Upper lobe of left lung (tissue), 6 donors: ENCODE results near the gene COBL. TPM values are rescaled to one million over a fixed set of nuclear protein-coding genes. Genes with fewer than 3 reads are reported as not detected.

ENCODE experiments used
- ATAC-seq, 2 donors: fragments of 200-7000 bp; cut with Tn5 transposase; one replicate each; pipeline ENCODE4 v1.9.1; 2022; ENCODE audit warnings: mild to moderate bottlenecking in 2 of 2, moderate library complexity in 2 of 2; ENCODE audit not compliant: low FRiP score in 2 of 2
- DNase-seq, 2 donors: peaks; one replicate each; pipeline ENCODE4 v3.0.0-alpha.2; 2019 to 2020
- H3K27ac ChIP-seq, 4 donors: fragments of 200-600 bp; sonication (generic); one replicate each; pipeline ENCODE4 v1.5.1; 2016 to 2019
- H3K27me3 ChIP-seq, 4 donors: fragments of 200-600 bp; sonication (generic); one replicate each; pipeline ENCODE4 v1.5.1; 2017 to 2019
- H3K36me3 ChIP-seq, 4 donors: fragments of 200-600 bp; sonication (generic); one replicate each; pipeline ENCODE4 v1.5.1; 2016 to 2019
- H3K4me1 ChIP-seq, 4 donors: fragments of 200-600 bp; sonication (generic); one replicate each; pipeline ENCODE4 v1.5.1; 2018 to 2019
- H3K4me3 ChIP-seq, 4 donors: fragments of 200-600 bp; sonication (generic); one replicate each; pipeline ENCODE4 v1.5.1; 2017 to 2019; ENCODE audit warnings: mild to moderate bottlenecking in 2 of 4, moderate library complexity in 1 of 4
- H3K9me3 ChIP-seq, 4 donors: fragments of 200-600 bp; sonication (generic); one replicate each; pipeline ENCODE4 v1.5.1; 2018 to 2019
- CTCF ChIP-seq, 6 experiments: fragments of 450-650 bp in 4 of 6; fragments of 200-600 bp in 2 of 6; sonication (generic) in 2 of 6; IDR thresholded peaks; one replicate each; pipeline ENCODE4 v1.5.1; 2016 to 2019; ENCODE audit warnings: antibody characterized with exemption in 6 of 6
- EP300 ChIP-seq, 4 donors: sonication (generic); formaldehyde crosslinking; IDR thresholded peaks; one replicate each; pipeline ENCODE4 v1.5.1; 2017; ENCODE audit warnings: antibody characterized with exemption in 4 of 4, control low read depth in 2 of 4
- POLR2A ChIP-seq, 4 donors: fragments of 450-650 bp; IDR thresholded peaks; one replicate each; pipeline ENCODE4 v1.5.1; 2016 to 2017; ENCODE audit warnings: antibody characterized with exemption in 4 of 4, mild to moderate bottlenecking in 2 of 4
- POLR2AphosphoS5 ChIP-seq, 2 donors: sonication (generic); formaldehyde crosslinking; IDR thresholded peaks; one replicate each; pipeline ENCODE4 v1.5.1; 2017; ENCODE audit warnings: antibody characterized with exemption in 2 of 2
- WGBS, 2 donors: methylation state at CpG; one replicate each; pipeline ENCODE4 v1.1.5; 2017 to 2018; 5-methylcytosine and 5-hydroxymethylcytosine counted together
- total RNA-seq, 6 donors: library from RNA; depleted of rRNA in 4 of 6; stranded (reverse); fragments of >200 nt in 4 of 6; gene quantifications; one replicate each; pipeline versions ENCODE4 v1.1.0 to v1.2.1, GENCODE V29; 2016 to 2021
- donor health status: DM: no; HTN: no; CAD: no; lungs with moderate emphysema.
- donor health status: DM: no; HTN: yes; CAD: no; lungs with severe emphysema.

Gene COBL
- total RNA-seq, 6 donors from 2014 or later, result 27.0 to 54.7 (median 36.8) TPM

- TF ChIP-seq EP300 (IDR thresholded peaks at IDR 0.05), result no peak
- no peak for TF ChIP-seq CTCF (IDR thresholded peaks at IDR 0.05)
- no peak for TF ChIP-seq POLR2A (IDR thresholded peaks at IDR 0.05)
- TF ChIP-seq POLR2AphosphoS5 (IDR thresholded peaks at IDR 0.05), result no peak
- ATAC-seq (no peak), DNase-seq (no peak)
- H3K4me3 ChIP-seq, result no peak overlapping the region
- H3K27me3 ChIP-seq, result no peaks in the 10 kb centered on the region
- WGBS, 2 donors, result 95 to 98% methylated on average over 2 of the region's 2 CpGs
- no peaks in the 10 kb centered on the region for H3K9me3 ChIP-seq
- H3K4me1 ChIP-seq, result peaks cover 0 to 27% (median 17%) of the 10 kb centered on the region in 4 donors
- H3K27ac ChIP-seq, result no peak overlapping the region
- H3K36me3 ChIP-seq, result no peaks in the 10 kb centered on the region
Observed at GRCh38 chr7:51072281-51072680, 244.3 kb downstream of the COBL start.

DNA sequence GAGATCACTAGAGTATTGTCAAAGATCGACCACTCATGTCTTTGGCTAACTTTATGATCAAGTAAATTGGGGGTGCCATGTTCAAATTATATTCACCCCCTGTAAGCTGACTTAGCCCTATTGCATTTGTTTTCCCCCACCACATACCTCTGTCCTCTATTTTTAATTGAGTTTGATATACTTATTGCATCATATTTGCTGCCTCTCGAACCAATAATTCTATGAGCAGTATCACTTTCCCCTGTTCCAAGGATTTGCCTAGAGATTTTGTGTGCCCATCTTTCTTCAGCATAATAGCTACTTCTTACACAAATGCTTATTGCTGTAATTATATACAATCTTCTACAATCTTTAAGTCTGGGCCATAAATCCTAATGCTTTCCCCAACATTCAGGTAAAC, 245.2 kb downstream of the COBL start:
- Histone ChIP-seq H3K27ac (no peak overlapping the region), H3K4me3 (no peak overlapping the region), H3K36me3 (no peaks in the 10 kb centered on the region), H3K4me1 (peaks cover 0 to 27% (median 17%) of the 10 kb centered on the region in 4 donors), H3K9me3 (no peaks in the 10 kb centered on the region), H3K27me3 (no peaks in the 10 kb centered on the region)
- DNase-seq (no peak), ATAC-seq (no peak)
- WGBS, 2 donors, result 90% methylated on average over 2 of the region's 2 CpGs
- TF ChIP-seq CTCF (IDR thresholded peaks at IDR 0.05), result no peak
- no peak for TF ChIP-seq EP300 (IDR thresholded peaks at IDR 0.05)
- TF ChIP-seq POLR2AphosphoS5 (IDR thresholded peaks at IDR 0.05), result no peak
- no peak for TF ChIP-seq POLR2A (IDR thresholded peaks at IDR 0.05)

GRCh38 chr7:51070151-51070550, 246.5 kb downstream of the COBL start:
- WGBS, 2 donors, result 28 to 34% methylated on average over 3 of the region's 3 CpGs
- ATAC-seq, result no peak
- no peak for TF ChIP-seq CTCF (IDR thresholded peaks at IDR 0.05)
- no peak for TF ChIP-seq EP300 (IDR thresholded peaks at IDR 0.05)
- TF ChIP-seq POLR2AphosphoS5 (IDR thresholded peaks at IDR 0.05), result no peak
- TF ChIP-seq POLR2A (IDR thresholded peaks at IDR 0.05), result no peak
- no peak for DNase-seq
- H3K27ac ChIP-seq, result peak overlapping the region in 1 of 4 donors; percentile 6
- H3K27me3 ChIP-seq, result no peaks in the 10 kb centered on the region
- peaks cover 0 to 27% (median 17%) of the 10 kb centered on the region in 4 donors for H3K4me1 ChIP-seq
- H3K9me3 ChIP-seq, result no peaks in the 10 kb centered on the region
- no peaks in the 10 kb centered on the region for H3K36me3 ChIP-seq
- H3K4me3 ChIP-seq, result no peak overlapping the region

DNA sequence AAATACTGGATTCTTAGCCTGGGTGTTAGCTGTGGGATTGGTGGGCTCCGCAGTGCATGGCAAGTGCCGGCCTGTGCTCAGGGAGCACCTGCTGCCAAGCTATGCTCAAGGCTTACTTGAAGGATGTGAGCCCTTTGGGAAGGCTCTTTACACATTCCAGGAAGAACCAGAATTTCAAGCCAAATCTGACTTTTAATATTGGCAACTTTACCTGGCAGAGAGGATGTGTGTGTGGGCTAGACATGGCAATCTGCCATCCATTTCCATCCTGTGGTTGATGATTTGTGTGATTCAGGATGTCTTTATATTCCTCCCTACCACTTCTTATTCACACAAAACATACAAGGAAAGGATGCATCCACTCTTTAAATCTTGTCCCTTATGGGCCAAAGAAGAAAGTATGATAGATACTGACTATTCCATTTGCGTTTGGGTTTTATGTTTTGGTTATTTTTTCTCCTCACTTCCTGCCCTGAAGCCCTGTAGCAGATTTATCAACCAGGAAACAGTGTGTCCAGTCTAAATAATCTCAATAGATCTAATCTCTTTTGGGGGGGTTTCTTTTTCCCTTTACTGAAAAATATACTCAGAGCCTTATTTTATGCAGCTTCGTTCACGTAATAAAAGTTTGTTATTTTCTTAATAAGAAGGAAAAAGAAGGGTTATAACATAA, 247.1 kb downstream of the COBL start:
- H3K4me3 ChIP-seq, result no peak overlapping the region
- peak overlapping the region in 1 of 4 donors; percentile 6 for H3K27ac ChIP-seq
- H3K9me3 ChIP-seq, result no peaks in the 10 kb centered on the region
- H3K27me3 ChIP-seq, result no peaks in the 10 kb centered on the region
- no peak for DNase-seq
- TF ChIP-seq POLR2AphosphoS5 (IDR thresholded peaks at IDR 0.05) (peak in 1 of 2 donors; percentile 30), CTCF (IDR thresholded peaks at IDR 0.05) (no peak)
- H3K36me3 ChIP-seq, result no peaks in the 10 kb centered on the region
- WGBS, 2 donors, result 42 to 43% methylated on average over 5 of the region's 5 CpGs
- H3K4me1 ChIP-seq, result peaks cover 0 to 27% (median 17%) of the 10 kb centered on the region in 4 donors
- ATAC-seq, result no peak

- DNase-seq, result no peak
- ATAC-seq, result no peak
- Histone ChIP-seq H3K36me3 (no peaks in the 10 kb centered on the region), H3K9me3 (no peaks in the 10 kb centered on the region), H3K27me3 (no peaks in the 10 kb centered on the region), H3K4me1 (peaks cover 0 to 27% (median 17%) of the 10 kb centered on the region in 4 donors), H3K4me3 (no peak overlapping the region), H3K27ac (no peak overlapping the region)
- TF ChIP-seq POLR2AphosphoS5 (IDR thresholded peaks at IDR 0.05), result no peak
- no peak for TF ChIP-seq CTCF (IDR thresholded peaks at IDR 0.05)
- no peak for TF ChIP-seq EP300 (IDR thresholded peaks at IDR 0.05)
- no peak for TF ChIP-seq POLR2A (IDR thresholded peaks at IDR 0.05)
- WGBS, 2 donors, result 76 to 83% methylated on average over 4 of the region's 4 CpGs
Observed at GRCh38 chr7:51068401-51068800, 248.2 kb downstream of the COBL start.
